Activated T-helper 17 cell treated with anti-CD3 and anti-CD28 coated beads, Interleukin-2, amount 50 U/mL, for 72 hours (primary cell): ENCODE results near the gene OR7D4. TPM values are rescaled to one million over a fixed set of nuclear protein-coding genes. Genes with fewer than 3 reads are reported as not detected.
"Not testable (repeated sequence)": the region's sequence is repeated elsewhere in the genome, so short reads cannot be mapped to it uniquely, and the experiment has no call there.

ENCODE experiments used
- ATAC-seq: fragments of 150-1000 bp; cut with Tn5 transposase; replicated peaks from 2 replicates; pipeline ENCODE4 v1.10.0; 2021; ENCODE audit warnings: mild to moderate bottlenecking, moderate library complexity
- H3K27ac Mint-ChIP-seq: one replicate; pipeline ENCODE4 v1.8.0; 2022; ENCODE audit warnings: mixed read lengths
- H3K27me3 Mint-ChIP-seq: one replicate; pipeline ENCODE4 v1.8.0; 2022; ENCODE audit warnings: mixed read lengths
- H3K36me3 Mint-ChIP-seq: one replicate; pipeline ENCODE4 v1.8.0; 2022; ENCODE audit warnings: low read depth, mild to moderate bottlenecking, mixed read lengths
- H3K4me1 Mint-ChIP-seq: one replicate; pipeline ENCODE4 v1.8.0; 2022; ENCODE audit warnings: mixed read lengths
- H3K4me3 Mint-ChIP-seq: one replicate; pipeline ENCODE4 v1.8.0; 2022; ENCODE audit warnings: mild to moderate bottlenecking, mixed read lengths
- H3K9me3 Mint-ChIP-seq: one replicate; pipeline ENCODE4 v1.8.0; 2022; ENCODE audit warnings: mixed read lengths
- total RNA-seq, 2 donors: library from RNA; stranded (reverse); gene quantifications; one replicate each; pipeline ENCODE4 v1.2.3, GENCODE V29; 2022

Gene OR7D4
- not detected for total RNA-seq

DNA sequence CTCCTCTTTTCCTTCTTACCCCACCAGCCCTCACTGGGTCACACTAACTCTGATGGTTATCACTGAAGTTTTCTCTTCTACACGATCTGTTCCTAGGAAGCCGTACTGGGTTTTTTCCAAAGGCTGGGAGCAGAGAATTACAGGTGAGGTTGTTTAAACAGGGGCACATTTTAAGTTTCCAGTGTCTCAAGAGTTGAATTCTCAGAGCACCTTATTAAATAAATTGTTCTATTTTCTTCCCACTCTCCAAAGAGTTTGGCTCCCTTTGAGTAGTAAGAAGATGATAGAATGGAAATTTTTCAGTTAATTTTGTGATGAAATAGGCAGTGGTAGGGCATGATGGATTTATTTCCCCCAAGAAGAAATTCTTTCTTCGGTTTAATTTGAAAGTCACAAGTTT lies at the start of gene OR7D4:
OR7D4 (minus strand) TSS at position 101 of the 400 bp plus-strand sequence. CDS start 4,752 bp downstream, outside the sequence.
- H3K36me3 Mint-ChIP-seq = no peaks in the 10 kb centered on the region
- peaks cover 5% of the 10 kb centered on the region for H3K9me3 Mint-ChIP-seq
- no peak within 1 kb of the TSS for H3K4me3 Mint-ChIP-seq
- peaks cover 10% of the 10 kb centered on the region for H3K27me3 Mint-ChIP-seq
- no peak within 1 kb of the TSS for H3K27ac Mint-ChIP-seq
- no peaks in the 10 kb centered on the region for H3K4me1 Mint-ChIP-seq
- ATAC-seq = no peak

GRCh38 chr19:9251236-9251635 lies 31.8 kb upstream of the OR7D4 start:
- Mint-ChIP-seq H3K4me3 (no peak overlapping the region), H3K36me3 (no peaks in the 10 kb centered on the region), H3K27me3 (peaks cover 13% of the 10 kb centered on the region), H3K9me3 (peaks cover 3% of the 10 kb centered on the region), H3K4me1 (no peaks in the 10 kb centered on the region), H3K27ac (no peak overlapping the region)
- peak; percentile 32 for ATAC-seq

GRCh38 chr19:9250630-9251029 lies 31.2 kb upstream of the OR7D4 start, which contains the start of gene OR7E24:
OR7E24 (plus strand) TSS chr19:9250930; CDS start chr19:9251044, 114 bp downstream.
- no peaks in the 10 kb centered on the region for H3K4me1 Mint-ChIP-seq
- peaks cover 3% of the 10 kb centered on the region for H3K9me3 Mint-ChIP-seq
- no peaks in the 10 kb centered on the region for H3K36me3 Mint-ChIP-seq
- H3K27me3 Mint-ChIP-seq = peaks cover 13% of the 10 kb centered on the region
- ATAC-seq = no peak
- no peak within 1 kb of the TSS for H3K27ac Mint-ChIP-seq
- no peak within 1 kb of the TSS for H3K4me3 Mint-ChIP-seq

- Mint-ChIP-seq H3K9me3 (no peaks in the 10 kb centered on the region), H3K27me3 (peaks cover 8% of the 10 kb centered on the region), H3K36me3 (no peaks in the 10 kb centered on the region), H3K27ac (no peak overlapping the region), H3K4me3 (peak overlapping the region; percentile 44), H3K4me1 (no peaks in the 10 kb centered on the region)
- ATAC-seq = peak; percentile 62
These were observed 13.8 kb downstream of the OR7D4 start for GRCh38 chr19:9205501-9206113.

- not testable (repeated sequence) for ATAC-seq, H3K36me3 Mint-ChIP-seq, H3K27ac Mint-ChIP-seq, H3K9me3 Mint-ChIP-seq, H3K4me1 Mint-ChIP-seq, H3K4me3 Mint-ChIP-seq
- peaks cover 23% of the 10 kb centered on the region for H3K27me3 Mint-ChIP-seq
These were observed 21.3 kb downstream of the OR7D4 start for GRCh38 chr19:9198044-9198443.

DNA sequence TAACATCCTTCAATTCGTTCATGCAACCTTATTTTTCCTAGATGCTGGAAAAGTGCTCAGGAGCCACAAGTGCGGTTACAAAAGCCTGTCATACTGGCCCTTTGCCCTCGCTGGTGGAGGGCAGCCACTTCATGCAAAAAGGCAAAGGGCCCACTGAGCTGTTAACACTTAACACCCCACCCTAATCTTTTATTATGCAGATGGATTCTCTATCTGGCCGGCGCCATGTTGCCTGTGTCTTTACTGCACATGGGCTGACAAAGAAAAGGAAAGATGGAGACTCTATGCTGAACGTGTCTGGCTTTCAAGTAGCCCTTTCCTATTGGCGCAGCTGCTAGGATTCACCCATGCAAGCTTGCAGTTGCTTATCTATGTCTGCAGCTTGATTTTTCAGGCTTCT lies 29.9 kb downstream of the OR7D4 start:
- H3K9me3 Mint-ChIP-seq = peaks cover 3% of the 10 kb centered on the region

GRCh38 chr19:9187191-9187590 lies 32.2 kb downstream of the OR7D4 start:
- H3K27me3 Mint-ChIP-seq = peaks cover 17% of the 10 kb centered on the region
- no peaks in the 10 kb centered on the region for H3K9me3 Mint-ChIP-seq
- H3K4me1 Mint-ChIP-seq = no peaks in the 10 kb centered on the region
- no peak overlapping the region for H3K4me3 Mint-ChIP-seq
- no peak for ATAC-seq
- H3K36me3 Mint-ChIP-seq = no peaks in the 10 kb centered on the region
- no peak overlapping the region for H3K27ac Mint-ChIP-seq

More for the DNA sequence above, 29.9 kb downstream of the OR7D4 start:
- Mint-ChIP-seq H3K4me1 (no peaks in the 10 kb centered on the region), H3K27ac (no peak overlapping the region), H3K27me3 (peaks cover 30% of the 10 kb centered on the region), H3K4me3 (no peak overlapping the region), H3K36me3 (no peaks in the 10 kb centered on the region)
- no peak for ATAC-seq

DNA sequence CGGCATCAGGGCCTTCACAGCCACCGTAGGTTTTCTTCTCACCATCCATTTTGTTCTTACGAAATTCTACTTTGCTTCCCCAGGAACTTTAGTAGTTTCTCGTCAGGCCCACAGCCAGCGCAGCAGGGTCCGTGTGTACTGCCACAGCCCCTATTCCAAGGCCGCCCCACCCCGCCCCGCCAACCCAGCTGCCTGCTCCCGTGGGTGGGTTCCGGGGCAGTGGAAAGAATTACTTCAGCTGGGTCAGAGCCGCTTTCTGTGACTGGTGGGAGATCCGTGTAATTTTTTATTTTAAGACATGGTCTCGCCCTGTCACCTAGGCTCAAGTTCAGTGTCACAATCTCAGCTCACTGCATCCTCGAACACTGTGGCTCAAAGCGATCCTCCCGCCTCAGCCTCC lies 36.4 kb downstream of the OR7D4 start:
- Mint-ChIP-seq H3K27ac (no peak overlapping the region), H3K4me3 (no peak overlapping the region), H3K27me3 (peaks cover 5% of the 10 kb centered on the region), H3K4me1 (no peaks in the 10 kb centered on the region), H3K9me3 (no peaks in the 10 kb centered on the region), H3K36me3 (no peaks in the 10 kb centered on the region)
- no peak for ATAC-seq

DNA sequence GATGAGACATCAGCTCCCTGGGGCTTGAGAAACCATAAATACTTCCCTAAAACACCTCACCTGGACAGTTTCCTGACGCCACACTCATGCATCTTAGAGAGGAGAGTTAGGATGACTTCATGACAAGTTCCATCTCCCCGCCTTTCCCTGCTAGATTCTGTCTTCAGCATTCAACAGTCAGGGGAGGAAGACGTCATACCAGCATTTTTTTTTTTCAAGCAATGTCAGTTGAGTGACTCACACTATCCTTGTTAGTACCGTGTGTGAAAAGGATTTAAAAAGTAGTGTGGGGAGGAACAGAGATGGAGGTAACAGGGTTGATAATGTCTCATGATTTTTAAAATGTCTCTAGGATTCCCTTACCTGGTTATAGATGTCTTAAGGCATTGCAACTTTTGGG lies 40.5 kb downstream of the OR7D4 start, which contains the start of gene OR7D2:
OR7D2 (plus strand) TSS at position 79 of the 400 bp plus-strand sequence. CDS start 6,803 bp downstream, outside the sequence.
- no peak for ATAC-seq
- no peaks in the 10 kb centered on the region for H3K4me1 Mint-ChIP-seq
- H3K27ac Mint-ChIP-seq = no peak within 1 kb of the TSS
- peaks cover 9% of the 10 kb centered on the region for H3K27me3 Mint-ChIP-seq
- no peaks in the 10 kb centered on the region for H3K36me3 Mint-ChIP-seq
- H3K9me3 Mint-ChIP-seq = no peaks in the 10 kb centered on the region
- no peak within 1 kb of the TSS for H3K4me3 Mint-ChIP-seq

DNA sequence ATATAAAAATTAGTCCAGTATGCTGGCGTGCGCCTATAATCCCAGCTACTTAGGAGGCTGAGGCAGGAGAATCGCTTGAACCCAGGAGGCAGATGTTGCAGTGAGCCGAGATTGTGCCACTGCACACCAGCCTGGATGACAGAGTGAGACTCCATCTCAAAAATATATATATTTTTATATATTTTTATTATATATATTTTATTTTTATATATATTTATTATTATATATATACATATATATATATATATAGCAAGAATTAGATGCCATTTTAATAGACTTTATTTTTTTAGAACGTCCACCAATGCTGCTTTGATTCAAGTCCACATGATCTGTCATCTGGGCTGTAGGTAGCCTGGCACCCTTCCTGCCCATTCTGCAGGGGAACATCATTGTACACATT lies 44.1 kb downstream of the OR7D4 start:
- Mint-ChIP-seq H3K4me1 (no peaks in the 10 kb centered on the region), H3K4me3 (no peak overlapping the region), H3K27ac (no peak overlapping the region), H3K9me3 (no peaks in the 10 kb centered on the region), H3K36me3 (no peaks in the 10 kb centered on the region), H3K27me3 (peaks cover 9% of the 10 kb centered on the region)
- no peak for ATAC-seq

DNA sequence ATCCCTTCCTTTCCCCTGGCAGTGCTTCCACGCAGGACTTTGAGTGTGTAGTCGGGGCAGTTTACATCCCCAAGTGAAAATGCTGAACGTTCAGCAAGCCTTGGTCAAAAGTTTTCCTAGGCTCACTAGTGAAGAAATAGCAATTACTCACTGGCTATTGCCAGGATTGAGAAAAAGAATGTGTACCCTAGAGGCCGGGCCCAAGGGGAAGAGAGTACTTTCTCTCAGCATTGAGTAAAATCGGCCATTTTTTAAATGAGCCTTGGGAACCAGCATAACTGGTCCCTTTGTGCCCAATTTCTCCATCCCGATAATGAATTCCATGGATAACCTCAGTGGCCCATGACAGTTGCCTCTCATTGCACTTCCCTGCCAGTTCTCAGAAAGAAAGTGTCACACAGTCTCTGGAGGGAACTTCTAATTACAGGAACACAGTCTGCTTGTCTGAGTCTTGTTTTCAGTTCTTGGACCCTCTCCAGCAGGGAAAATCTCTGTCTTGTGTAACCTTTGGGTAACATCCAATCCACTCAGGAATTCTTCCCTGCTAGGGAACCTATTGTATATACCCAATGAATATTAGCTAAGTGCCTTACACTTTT lies 47.9 kb downstream of the OR7D4 start:
- no peaks in the 10 kb centered on the region for H3K27me3 Mint-ChIP-seq
- H3K4me3 Mint-ChIP-seq = no peak overlapping the region
- no peak overlapping the region for H3K27ac Mint-ChIP-seq
- H3K36me3 Mint-ChIP-seq = peaks cover 15% of the 10 kb centered on the region
- H3K9me3 Mint-ChIP-seq = no peaks in the 10 kb centered on the region
- ATAC-seq = no peak
- no peaks in the 10 kb centered on the region for H3K4me1 Mint-ChIP-seq

DNA sequence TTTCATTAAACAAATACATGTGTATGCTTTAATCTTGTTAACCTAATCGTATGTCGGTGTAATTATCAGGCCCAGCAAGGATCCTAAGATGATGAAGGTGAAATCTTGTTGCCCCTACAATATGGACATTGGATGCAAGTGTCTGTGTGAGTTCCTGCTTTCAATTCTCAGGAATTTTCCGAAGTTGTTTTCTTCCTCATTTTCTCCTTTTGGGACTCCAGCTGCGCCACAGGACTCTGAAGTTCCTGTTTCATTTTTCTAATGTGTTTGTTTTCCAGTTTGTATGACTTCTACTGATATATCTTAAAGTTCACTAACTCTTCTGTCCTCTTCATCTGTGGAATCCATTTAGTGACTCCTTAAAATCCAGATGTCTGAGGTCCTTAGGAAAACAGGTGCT lies 52.5 kb downstream of the OR7D4 start:
- H3K27ac Mint-ChIP-seq = no peak overlapping the region
- H3K9me3 Mint-ChIP-seq = no peaks in the 10 kb centered on the region
- no peak overlapping the region for H3K4me3 Mint-ChIP-seq
- H3K36me3 Mint-ChIP-seq = peaks cover 62% of the 10 kb centered on the region
- no peak for ATAC-seq
- H3K27me3 Mint-ChIP-seq = no peaks in the 10 kb centered on the region
- no peaks in the 10 kb centered on the region for H3K4me1 Mint-ChIP-seq

- Mint-ChIP-seq H3K4me3 (no peak overlapping the region), H3K9me3 (no peaks in the 10 kb centered on the region), H3K4me1 (no peaks in the 10 kb centered on the region), H3K27ac (no peak overlapping the region), H3K36me3 (peaks cover 78% of the 10 kb centered on the region), H3K27me3 (no peaks in the 10 kb centered on the region)
- no peak for ATAC-seq
These were observed 54.1 kb downstream of the OR7D4 start for GRCh38 chr19:9165261-9165660.

DNA sequence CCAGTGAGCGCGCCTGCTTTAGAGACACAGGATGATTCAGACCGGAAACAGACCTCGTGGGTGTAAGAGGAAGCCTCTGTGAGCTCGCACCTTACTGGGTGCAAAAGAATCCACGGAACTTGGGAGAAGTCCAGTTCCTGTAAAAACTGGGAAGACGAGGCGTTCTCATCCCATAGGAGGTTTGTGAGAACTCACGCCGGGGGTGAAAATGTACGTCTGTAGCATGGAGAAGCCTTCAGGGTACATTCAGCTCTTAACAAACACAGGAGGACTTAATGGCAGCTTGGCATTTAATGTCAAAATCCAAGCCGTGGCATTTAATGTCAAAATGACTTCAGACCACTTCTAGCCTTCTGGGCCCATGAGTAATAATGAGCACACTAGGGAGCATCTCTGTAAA lies 58.0 kb downstream of the OR7D4 start:
- no peak overlapping the region for H3K27ac Mint-ChIP-seq
- peaks cover 100% of the 10 kb centered on the region for H3K36me3 Mint-ChIP-seq
- H3K27me3 Mint-ChIP-seq = no peaks in the 10 kb centered on the region
- H3K4me1 Mint-ChIP-seq = no peaks in the 10 kb centered on the region
- no peaks in the 10 kb centered on the region for H3K9me3 Mint-ChIP-seq
- H3K4me3 Mint-ChIP-seq = no peak overlapping the region
- no peak for ATAC-seq
